ENCODE data around the gene CLEC7A. TPM values are rescaled to one million over a fixed set of nuclear protein-coding genes. Genes with fewer than 3 reads are reported as not detected.

The CLEC7A gene
- total RNA-seq, 2 donors from 2014 or later, result 0.26 TPM; not detected in 1

Other genes with a start within 250 kb of the CLEC7A start
- gene KLRF2, start 248.7 kb downstream of the CLEC7A start, total RNA-seq, result not detected
- not detected for gene CLEC2A, start 197.8 kb downstream of the CLEC7A start, total RNA-seq
- gene CLEC12A, start 158.8 kb downstream of the CLEC7A start, total RNA-seq, result under 1 TPM in 1 of 2 donors, not detected in 1; 0.39 TPM
- not detected for gene CLEC1B, start 131.1 kb downstream of the CLEC7A start, total RNA-seq
- gene CLEC12B, start 119.6 kb downstream of the CLEC7A start, total RNA-seq, result not detected
- not detected for gene CLEC9A, start 99.5 kb downstream of the CLEC7A start, total RNA-seq
- not detected for gene CLEC1A, start 31.2 kb downstream of the CLEC7A start, total RNA-seq
- not detected for gene OLR1, start 41.9 kb upstream of the CLEC7A start, total RNA-seq
- not detected for gene TMEM52B, start 48.8 kb upstream of the CLEC7A start, total RNA-seq
- gene GABARAPL1, start 82.7 kb upstream of the CLEC7A start, total RNA-seq, result 10 to 100 TPM in 1 of 2 donors, 1 to 10 TPM in 1; 6.9 to 25.1 TPM
- 1 to 10 TPM in 1 of 2 donors, not detected in 1; 1.1 TPM for gene KLRD1, start 177.7 kb upstream of the CLEC7A start, total RNA-seq